H1 (cell line): Measurements from ENCODE around the gene PPP1R3C. TPM values are rescaled to one million over a fixed set of nuclear protein-coding genes. Genes with fewer than 3 reads are reported as not detected.

ENCODE experiments used
- CTCF ChIA-PET: fragments of 300-600 bp; sonication (Branson Sonifier 250); formaldehyde crosslinking; loops from one replicate; lab custom pipeline; 2021; ENCODE audit not compliant: partially characterized antibody; lab: Charles Lee
- POLR2A ChIA-PET: fragments of 300-600 bp; sonication (Branson Sonifier 250); formaldehyde crosslinking; loops from one replicate; lab custom pipeline; 2021; ENCODE audit warnings: inconsistent platforms; ENCODE audit not compliant: partially characterized antibody; lab: Charles Lee
- DNase-seq, 2 experiments: peaks; one replicate each; pipeline versions ENCODE4 v3.0.0 to v3.0.0-alpha.2; 2010 to 2022; ENCODE audit warnings: low spot score in 2 of 2, low read depth in 1 of 2, mixed read lengths in 1 of 2
- FAIRE-seq: peaks from 2 replicates; lab custom pipeline; 2011; peaks lifted over from hg19 to GRCh38; lab: Jason Lieb, UNC
- H2AFZ ChIP-seq: 2 replicates; pipeline ENCODE4 v1.8.1; 2012; ENCODE audit warnings: low read length, inconsistent platforms
- H2AK5ac ChIP-seq: 2 replicates; pipeline ENCODE4 v1.6.1; 2013; ENCODE audit warnings: low read depth, low read length
- H2BK120ac ChIP-seq: replicated peaks from 2 replicates; pipeline ENCODE3; 2013; ENCODE audit warnings: low read depth, low read length, inconsistent platforms
- H2BK12ac ChIP-seq: 2 replicates; pipeline ENCODE4 v1.6.1; 2013; ENCODE audit warnings: low read depth, low read length
- H2BK15ac ChIP-seq: 2 replicates; pipeline ENCODE4 v1.6.1; 2013; ENCODE audit warnings: low read length
- H2BK20ac ChIP-seq: 2 replicates; pipeline ENCODE4 v1.6.1; 2013; ENCODE audit warnings: low read length
- H2BK5ac ChIP-seq: 2 replicates; pipeline ENCODE4 v1.6.1; 2013; ENCODE audit warnings: low read depth, low read length
- H3K14ac ChIP-seq: 2 replicates; pipeline ENCODE4 v1.6.1; 2013; ENCODE audit warnings: inconsistent platforms; ENCODE audit not compliant: insufficient read length
- H3K18ac ChIP-seq: 2 replicates; pipeline ENCODE4 v1.6.1; 2013; ENCODE audit warnings: low read length; ENCODE audit errors: extremely low read depth
- H3K23ac ChIP-seq: 2 replicates; pipeline ENCODE4 v1.6.1; 2013; ENCODE audit warnings: inconsistent platforms; ENCODE audit not compliant: insufficient read length
- H3K23me2 ChIP-seq: 2 replicates; pipeline ENCODE4 v1.6.1; 2013; ENCODE audit warnings: low read depth, low read length
- H3K27ac ChIP-seq: 2 replicates; pipeline ENCODE4 v1.6.1; 2011; ENCODE audit warnings: low read depth, low read length, inconsistent platforms
- H3K27me3 ChIP-seq, 4 experiments: replicated peaks in 1 of 4; 1 replicate in 1 of 4; 2 replicates in 3 of 4; pipeline versions ENCODE4 v1.6.1 to v1.8.1; 2011 to 2013; ENCODE audit warnings: low read length in 3 of 4, mild to moderate bottlenecking in 3 of 4, inconsistent platforms in 2 of 4, mixed read lengths in 2 of 4, moderate library complexity in 1 of 4; ENCODE audit not compliant: control insufficient read depth in 3 of 4, insufficient read depth in 3 of 4; ENCODE audit errors: extremely low read depth in 1 of 4
- H3K36me3 ChIP-seq, 4 experiments: 2 replicates each; pipeline versions ENCODE4 v1.6.1 to v1.8.1; 2011 to 2013; ENCODE audit warnings: mild to moderate bottlenecking in 4 of 4, low read length in 3 of 4, moderate library complexity in 2 of 4, control low read depth in 1 of 4, inconsistent platforms in 1 of 4; ENCODE audit not compliant: insufficient read depth in 4 of 4, control insufficient read depth in 2 of 4
- H3K4ac ChIP-seq: replicated peaks from 2 replicates; pipeline ENCODE3; 2013; ENCODE audit warnings: low read length, low read depth, mixed read lengths, inconsistent platforms; ENCODE audit not compliant: insufficient read length
- H3K4me1 ChIP-seq, 4 experiments: replicated peaks in 1 of 4; 1 replicate in 1 of 4; 2 replicates in 3 of 4; pipeline versions ENCODE4 v1.6.1 to v1.8.1; 2011 to 2013; ENCODE audit warnings: low read length in 3 of 4, inconsistent platforms in 2 of 4, mixed read lengths in 1 of 4; ENCODE audit not compliant: insufficient read depth in 4 of 4, control insufficient read depth in 3 of 4
- H3K4me2 ChIP-seq, 2 experiments: 2 replicates each; pipeline versions ENCODE4 v1.6.1 to v1.8.1; 2011 to 2013; ENCODE audit warnings: low read depth in 2 of 2, low read length in 2 of 2, control low read depth in 1 of 2, inconsistent platforms in 1 of 2, mild to moderate bottlenecking in 1 of 2; ENCODE audit not compliant: insufficient read depth in 1 of 2
- H3K4me3 ChIP-seq, 4 experiments: fragments of 200-600, 300-600 bp in 1 of 4; sonication (generic), shearing (Covaris generic), sonication (Bioruptor Twin) in 1 of 4; 2 replicates each; pipeline versions ENCODE4 v1.5.1 to v1.8.1; 2011 to 2016; ENCODE audit warnings: low read length in 4 of 4, low read depth in 3 of 4, control low read depth in 2 of 4, inconsistent platforms in 2 of 4, mild to moderate bottlenecking in 2 of 4, mixed read lengths in 1 of 4, moderate library complexity in 1 of 4; ENCODE audit not compliant: insufficient read depth in 2 of 4; ENCODE audit errors: extremely low read depth in 1 of 4
- H3K56ac ChIP-seq: replicated peaks from 2 replicates; pipeline ENCODE3; 2013; ENCODE audit warnings: low read depth, mild to moderate bottlenecking, mixed read lengths, low read length, inconsistent platforms; ENCODE audit not compliant: insufficient read length
- H3K79me1 ChIP-seq: 2 replicates; pipeline ENCODE4 v1.6.1; 2013; ENCODE audit warnings: low read depth, low read length, control low read depth
- H3K79me2 ChIP-seq, 2 experiments: 2 replicates each; pipeline versions ENCODE4 v1.6.1 to v1.8.1; 2012 to 2013; ENCODE audit warnings: low read length in 2 of 2, mild to moderate bottlenecking in 2 of 2, inconsistent platforms in 1 of 2; ENCODE audit not compliant: insufficient read depth in 2 of 2, control insufficient read depth in 1 of 2
- H3K9ac ChIP-seq, 4 experiments: replicated peaks in 1 of 4; 1 replicate in 1 of 4; 2 replicates in 3 of 4; pipeline versions ENCODE4 v1.6.1 to v1.8.1; 2011 to 2013; ENCODE audit warnings: low read depth in 3 of 4, low read length in 3 of 4, control low read depth in 2 of 4, mild to moderate bottlenecking in 2 of 4, moderate library complexity in 2 of 4, inconsistent platforms in 1 of 4; ENCODE audit errors: extremely low read depth in 1 of 4
- H3K9me3 ChIP-seq, 2 experiments: 2 replicates each; pipeline versions ENCODE4 v1.6.1 to v1.8.1; 2012 to 2013; ENCODE audit warnings: mild to moderate bottlenecking in 2 of 2, moderate library complexity in 2 of 2, control low read depth in 1 of 2, inconsistent platforms in 1 of 2, low read depth in 1 of 2, low read length in 1 of 2, mixed read lengths in 1 of 2; ENCODE audit not compliant: insufficient read depth in 2 of 2
- H4K20me1 ChIP-seq, 2 experiments: replicated peaks in 1 of 2; 2 replicates each; pipeline versions ENCODE3 to v1.8.1; 2011 to 2013; ENCODE audit warnings: inconsistent platforms in 2 of 2, low read length in 2 of 2, mild to moderate bottlenecking in 1 of 2; ENCODE audit not compliant: insufficient read depth in 2 of 2, control insufficient read depth in 1 of 2
- H4K5ac ChIP-seq: 2 replicates; pipeline ENCODE4 v1.6.1; 2013; ENCODE audit warnings: low read length, low read depth, mixed read lengths, inconsistent platforms; ENCODE audit not compliant: insufficient read length
- H4K8ac ChIP-seq: 2 replicates; pipeline ENCODE4 v1.8.0; 2013; ENCODE audit warnings: mild to moderate bottlenecking, moderate library complexity, low read length, inconsistent platforms; ENCODE audit not compliant: insufficient read depth; ENCODE audit errors: extremely low read depth
- H4K91ac ChIP-seq: replicated peaks from 2 replicates; pipeline ENCODE3; 2013; ENCODE audit warnings: low read length, mixed read lengths, inconsistent platforms; ENCODE audit not compliant: insufficient read length
- CBX8 ChIP-seq: fragments of 300-800, 300-1000 bp; sonication (generic); IDR thresholded peaks from 2 replicates; pipeline ENCODE4 v1.7.1; 2016; ENCODE audit warnings: low read depth, low read length, borderline replicate concordance
- EP300 ChIP-seq, 2 experiments: IDR thresholded peaks; 1 replicate in 1 of 2; 2 replicates in 1 of 2; pipeline ENCODE4 v1.6.1; 2011 to 2012; ENCODE audit warnings: low read depth in 2 of 2, low read length in 2 of 2, mild to moderate bottlenecking in 2 of 2, borderline replicate concordance in 1 of 2, inconsistent platforms in 1 of 2, moderate library complexity in 1 of 2
- EZH2 ChIP-seq: fragments of 200-600 bp; sonication (generic); IDR thresholded peaks from 2 replicates; pipeline ENCODE4 v1.7.1; 2012; ENCODE audit warnings: low read depth, mild to moderate bottlenecking, moderate library complexity, low read length, inconsistent platforms; ENCODE audit not compliant: severe bottlenecking
- JUND ChIP-seq: IDR thresholded peaks from 2 replicates; pipeline ENCODE4 v1.6.1; 2011; ENCODE audit warnings: mild to moderate bottlenecking, improper control_type of control experiment, low read length
- MAFK ChIP-seq: IDR thresholded peaks from 2 replicates; pipeline ENCODE4 v1.6.1; 2012; ENCODE audit warnings: low read depth, mild to moderate bottlenecking, improper control_type of control experiment, low read length
- RXRA ChIP-seq: IDR thresholded peaks from 2 replicates; pipeline ENCODE4 v1.6.1; 2011; ENCODE audit warnings: low read depth, mild to moderate bottlenecking, low read length, moderate library complexity; ENCODE audit not compliant: insufficient read depth
- SIX5 ChIP-seq: IDR thresholded peaks from 2 replicates; pipeline ENCODE4 v1.6.1; 2011; ENCODE audit warnings: mild to moderate bottlenecking, low read depth, low read length
- TEAD4 ChIP-seq: IDR thresholded peaks from 2 replicates; pipeline ENCODE4 v1.6.1; 2012; ENCODE audit warnings: low read depth, low read length, inconsistent platforms, mixed read lengths
- WGBS, 2 experiments: shearing (Covaris generic) in 1 of 2; methylation state at CpG; one replicate each; pipeline versions ENCODE4 v1.1.6 to v1.1.7; 2013 to 2015; ENCODE audit warnings: low lambda C conversion rate in 2 of 2, mixed read lengths in 2 of 2, inconsistent platforms in 1 of 2, low coverage in 1 of 2, missing lambda C conversion rate in 1 of 2; ENCODE audit not compliant: insufficient replicate concordance in 2 of 2, insufficient coverage in 1 of 2, insufficient read length in 1 of 2; ENCODE audit errors: extremely low coverage in 1 of 2, missing lambda C conversion rate in 1 of 2; 5-methylcytosine and 5-hydroxymethylcytosine counted together
- polyA plus RNA-seq, 7 experiments: library from polyadenylated mRNA; depleted of rRNA in 3 of 7; stranded (reverse) in 5 of 7; unstranded in 2 of 7; fragments of >200 nt in 5 of 7; fragments of 200-250 nt in 2 of 7; gene quantifications; 1 replicate in 5 of 7; 2 replicates in 1 of 7; 4 replicates in 1 of 7; pipeline versions ENCODE4 v1.2.1 to v1.2.3, GENCODE V29; 2011 to 2013; ENCODE audit warnings: missing spikeins in 2 of 7, mixed read lengths in 2 of 7
- total RNA-seq: library from RNA; stranded (reverse); fragmentation: NEBNext Ultra II Directional; extraction: Animal tissue kit (Norgen Biotek cat#: 25700); gene quantifications from 2 replicates; pipeline ENCODE4 v1.2.1, GENCODE V29; 2021
- TF ChIP-seq, protein P1 (sequence below), 3 experiments: IDR thresholded peaks; 1 replicate in 2 of 3; 2 replicates in 1 of 3; pipeline versions ENCODE4 v1.5.1 to v1.6.1; 2011; ENCODE audit warnings: low read length in 3 of 3, mild to moderate bottlenecking in 3 of 3, inconsistent platforms in 2 of 3, low read depth in 1 of 3, moderate library complexity in 1 of 3; ENCODE audit not compliant: insufficient read depth in 1 of 3; ENCODE audit errors: control extremely low read depth in 1 of 3
- TF ChIP-seq, protein P2 (sequence below): IDR thresholded peaks from 2 replicates; pipeline ENCODE4 v1.6.1; 2012; ENCODE audit warnings: inconsistent platforms

PPP1R3C gene
- total and polyA plus RNA-seq, 2 of the 8 experiments (the other 6 are each of a cell fraction or from before 2014, with no cell fraction given) = 1.3 TPM

DNA sequence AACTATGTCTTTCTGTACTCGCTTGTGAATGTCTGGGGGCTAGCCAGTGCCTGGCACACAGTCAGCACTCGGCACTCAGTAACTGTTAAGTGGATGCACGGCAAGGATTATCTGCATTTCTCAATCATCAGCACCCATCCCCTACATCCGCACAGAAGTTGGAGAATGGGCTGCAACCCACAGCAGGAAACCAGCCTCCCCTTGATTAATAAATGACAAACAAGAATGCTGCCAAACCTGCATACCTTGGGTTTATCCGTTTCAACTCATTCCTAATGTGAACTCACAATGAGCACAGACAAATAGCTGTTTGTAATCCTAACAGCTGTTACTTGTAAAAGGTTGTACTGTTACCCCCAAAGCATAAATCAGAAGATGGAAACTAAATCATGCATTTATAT lies 28.9 kb downstream of the PPP1R3C start:
- Histone ChIP-seq H3K9me3 (no peaks in the 10 kb centered on the region), H3K9ac (no peak overlapping the region), H2BK120ac (no peak overlapping the region), H4K8ac (no peak overlapping the region), H2BK12ac (no peak overlapping the region), H3K27me3 (no peaks in the 10 kb centered on the region; a peak in 1 of 7 replicates), H3K79me1 (no peaks in the 10 kb centered on the region), H2BK15ac (no peak overlapping the region), H3K27ac (no peak overlapping the region), H2BK20ac (no peak overlapping the region), H3K4me1 (peaks cover 0 to 2% (median 0%) of the 10 kb centered on the region in 4 experiments; a peak in 1 of 7 replicates), H3K4ac (no peak overlapping the region), H4K91ac (no peak overlapping the region), H3K18ac (no peak overlapping the region), H4K20me1 (no peaks in the 10 kb centered on the region), H4K5ac (no peak overlapping the region), H3K14ac (no peak overlapping the region), H3K36me3 (no peaks in the 10 kb centered on the region), H2AK5ac (no peak overlapping the region), H3K23me2 (no peaks in the 10 kb centered on the region; the same call in 1 of the 2 replicates), H3K4me2 (no peak overlapping the region), H3K23ac (no peak overlapping the region), H2AFZ (no peak overlapping the region), H3K79me2 (no peaks in the 10 kb centered on the region), H3K56ac (no peak overlapping the region), H2BK5ac (no peak overlapping the region), H3K4me3 (no peak overlapping the region)
- DNase-seq (no peak), FAIRE-seq (no peak)
- POLR2A ChIA-PET = interaction anchor here (1.0 kb wide), 1 partner anchor 36 kb away, joined by 3 read pairs; no protein-coding TSS in a partner anchor
- CTCF ChIA-PET = interaction anchor here (0.8 to 3.6 kb wide), 9 partner anchors 8 to 90 kb away, joined by 3 to 19 read pairs (median 4); no protein-coding TSS in a partner anchor
- WGBS, 2 experiments = 88% methylated on average over 5 of the region's 5 CpGs; no CpG with 5 or more reads in 1 of the 2 experiments
- TF ChIP-seq, protein P1, sequence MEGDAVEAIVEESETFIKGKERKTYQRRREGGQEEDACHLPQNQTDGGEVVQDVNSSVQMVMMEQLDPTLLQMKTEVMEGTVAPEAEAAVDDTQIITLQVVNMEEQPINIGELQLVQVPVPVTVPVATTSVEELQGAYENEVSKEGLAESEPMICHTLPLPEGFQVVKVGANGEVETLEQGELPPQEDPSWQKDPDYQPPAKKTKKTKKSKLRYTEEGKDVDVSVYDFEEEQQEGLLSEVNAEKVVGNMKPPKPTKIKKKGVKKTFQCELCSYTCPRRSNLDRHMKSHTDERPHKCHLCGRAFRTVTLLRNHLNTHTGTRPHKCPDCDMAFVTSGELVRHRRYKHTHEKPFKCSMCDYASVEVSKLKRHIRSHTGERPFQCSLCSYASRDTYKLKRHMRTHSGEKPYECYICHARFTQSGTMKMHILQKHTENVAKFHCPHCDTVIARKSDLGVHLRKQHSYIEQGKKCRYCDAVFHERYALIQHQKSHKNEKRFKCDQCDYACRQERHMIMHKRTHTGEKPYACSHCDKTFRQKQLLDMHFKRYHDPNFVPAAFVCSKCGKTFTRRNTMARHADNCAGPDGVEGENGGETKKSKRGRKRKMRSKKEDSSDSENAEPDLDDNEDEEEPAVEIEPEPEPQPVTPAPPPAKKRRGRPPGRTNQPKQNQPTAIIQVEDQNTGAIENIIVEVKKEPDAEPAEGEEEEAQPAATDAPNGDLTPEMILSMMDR (IDR thresholded peaks at IDR 0.05; ENCODE audit: control extremely low read depth in 1 of 3, insufficient read depth in 1 of 3, low read depth in 1 of 3, low read length in 3 of 3) = no peak
- TF ChIP-seq CBX8 (no peak), TEAD4 (no peak), SIX5 (no peak), JUND (no peak), EP300 (IDR thresholded peaks at IDR 0.05; ENCODE audit: borderline replicate concordance in 1 of 2, low read depth in 2 of 2, low read length in 2 of 2) (no peak), RXRA (no peak), MAFK (no peak), EZH2 (no peak)
- TF ChIP-seq, protein P2, sequence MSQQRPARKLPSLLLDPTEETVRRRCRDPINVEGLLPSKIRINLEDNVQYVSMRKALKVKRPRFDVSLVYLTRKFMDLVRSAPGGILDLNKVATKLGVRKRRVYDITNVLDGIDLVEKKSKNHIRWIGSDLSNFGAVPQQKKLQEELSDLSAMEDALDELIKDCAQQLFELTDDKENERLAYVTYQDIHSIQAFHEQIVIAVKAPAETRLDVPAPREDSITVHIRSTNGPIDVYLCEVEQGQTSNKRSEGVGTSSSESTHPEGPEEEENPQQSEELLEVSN = no peak
